Measurements from ENCODE around the gene DFFA.

DNA sequence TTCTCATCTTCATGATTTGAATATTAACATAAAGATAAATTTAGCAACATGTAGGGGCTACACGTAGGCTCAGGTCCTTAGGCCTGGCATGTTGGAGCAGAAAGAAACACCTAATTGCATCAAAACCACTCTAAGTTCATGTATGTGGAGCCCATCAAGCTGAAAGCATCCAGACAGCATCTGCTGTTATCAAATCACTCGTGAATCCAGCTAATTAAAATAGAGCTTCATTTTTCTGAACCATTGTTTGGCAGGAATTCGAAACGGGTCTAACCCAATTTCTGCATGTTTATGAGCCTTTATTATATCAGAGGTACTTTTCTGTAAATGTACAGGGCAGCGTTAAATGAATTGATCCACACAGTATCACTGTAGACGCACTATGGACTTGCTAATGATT lies 48.2 kb upstream of the DFFA start:
- TF ChIP-seq, protein P1, sequence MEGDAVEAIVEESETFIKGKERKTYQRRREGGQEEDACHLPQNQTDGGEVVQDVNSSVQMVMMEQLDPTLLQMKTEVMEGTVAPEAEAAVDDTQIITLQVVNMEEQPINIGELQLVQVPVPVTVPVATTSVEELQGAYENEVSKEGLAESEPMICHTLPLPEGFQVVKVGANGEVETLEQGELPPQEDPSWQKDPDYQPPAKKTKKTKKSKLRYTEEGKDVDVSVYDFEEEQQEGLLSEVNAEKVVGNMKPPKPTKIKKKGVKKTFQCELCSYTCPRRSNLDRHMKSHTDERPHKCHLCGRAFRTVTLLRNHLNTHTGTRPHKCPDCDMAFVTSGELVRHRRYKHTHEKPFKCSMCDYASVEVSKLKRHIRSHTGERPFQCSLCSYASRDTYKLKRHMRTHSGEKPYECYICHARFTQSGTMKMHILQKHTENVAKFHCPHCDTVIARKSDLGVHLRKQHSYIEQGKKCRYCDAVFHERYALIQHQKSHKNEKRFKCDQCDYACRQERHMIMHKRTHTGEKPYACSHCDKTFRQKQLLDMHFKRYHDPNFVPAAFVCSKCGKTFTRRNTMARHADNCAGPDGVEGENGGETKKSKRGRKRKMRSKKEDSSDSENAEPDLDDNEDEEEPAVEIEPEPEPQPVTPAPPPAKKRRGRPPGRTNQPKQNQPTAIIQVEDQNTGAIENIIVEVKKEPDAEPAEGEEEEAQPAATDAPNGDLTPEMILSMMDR (IDR thresholded peaks at IDR 0.05; ENCODE audit: borderline replicate concordance, extremely low read depth, low read length, poor library complexity, severe bottlenecking) = no peak
- no peak for TF ChIP-seq EZH2 (IDR thresholded peaks at IDR 0.05; ENCODE audit: borderline replicate concordance, low read depth, low read length, severe bottlenecking)

Measured in DND-41 (cell line).